Stomach (tissue), 4 donors: ENCODE measurements around the gene FTO.

Experiments used
- POLR2A ChIP-seq, 4 donors: fragments of 450-650 bp; IDR thresholded peaks; one replicate each; pipeline ENCODE4 v1.6.1; 2016; ENCODE audit warnings: antibody characterized with exemption in 4 of 4, control low read depth in 2 of 4, mild to moderate bottlenecking in 1 of 4, moderate library complexity in 1 of 4
- POLR2AphosphoS5 ChIP-seq, 3 donors: sonication (generic); formaldehyde crosslinking; IDR thresholded peaks; one replicate each; pipeline ENCODE4 v1.6.1; 2016; ENCODE audit warnings: antibody characterized with exemption in 3 of 3
- TF ChIP-seq, protein P1 (sequence below), 7 experiments: fragments of 450-650 bp in 4 of 7; fragments of 200-600 bp in 3 of 7; sonication (generic) in 3 of 7; IDR thresholded peaks; one replicate each; pipeline ENCODE4 v1.5.1; 2016 to 2019; ENCODE audit warnings: antibody characterized with exemption in 7 of 7, control low read depth in 2 of 7, mild to moderate bottlenecking in 1 of 7

DNA sequence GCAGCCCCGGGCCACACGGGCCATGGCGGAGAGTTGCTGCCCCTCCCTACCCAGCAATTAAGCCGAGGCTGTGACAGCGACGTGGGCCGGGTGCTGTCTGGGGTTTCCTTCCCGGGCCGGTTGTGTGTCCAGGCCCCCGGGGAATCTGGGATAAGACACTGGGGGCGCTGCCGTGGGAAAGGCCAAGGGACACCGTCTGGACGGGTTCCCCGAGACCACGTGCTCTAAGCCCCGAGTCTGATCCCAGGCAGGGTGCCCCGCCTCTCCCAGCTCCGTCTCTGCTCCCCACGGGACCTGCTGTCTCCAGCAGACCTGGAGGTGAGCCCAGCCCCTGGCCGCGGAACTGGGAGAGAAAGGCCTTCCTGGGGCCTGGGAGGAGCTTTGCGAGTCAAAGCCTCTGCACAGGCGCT lies 490.4 kb downstream of the FTO start:
- no peak for TF ChIP-seq POLR2AphosphoS5 (IDR thresholded peaks at IDR 0.05)
- TF ChIP-seq, protein P1, sequence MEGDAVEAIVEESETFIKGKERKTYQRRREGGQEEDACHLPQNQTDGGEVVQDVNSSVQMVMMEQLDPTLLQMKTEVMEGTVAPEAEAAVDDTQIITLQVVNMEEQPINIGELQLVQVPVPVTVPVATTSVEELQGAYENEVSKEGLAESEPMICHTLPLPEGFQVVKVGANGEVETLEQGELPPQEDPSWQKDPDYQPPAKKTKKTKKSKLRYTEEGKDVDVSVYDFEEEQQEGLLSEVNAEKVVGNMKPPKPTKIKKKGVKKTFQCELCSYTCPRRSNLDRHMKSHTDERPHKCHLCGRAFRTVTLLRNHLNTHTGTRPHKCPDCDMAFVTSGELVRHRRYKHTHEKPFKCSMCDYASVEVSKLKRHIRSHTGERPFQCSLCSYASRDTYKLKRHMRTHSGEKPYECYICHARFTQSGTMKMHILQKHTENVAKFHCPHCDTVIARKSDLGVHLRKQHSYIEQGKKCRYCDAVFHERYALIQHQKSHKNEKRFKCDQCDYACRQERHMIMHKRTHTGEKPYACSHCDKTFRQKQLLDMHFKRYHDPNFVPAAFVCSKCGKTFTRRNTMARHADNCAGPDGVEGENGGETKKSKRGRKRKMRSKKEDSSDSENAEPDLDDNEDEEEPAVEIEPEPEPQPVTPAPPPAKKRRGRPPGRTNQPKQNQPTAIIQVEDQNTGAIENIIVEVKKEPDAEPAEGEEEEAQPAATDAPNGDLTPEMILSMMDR (IDR thresholded peaks at IDR 0.05): no peak
- TF ChIP-seq POLR2A (IDR thresholded peaks at IDR 0.05): no peak
